Activated naive CD8-positive, alpha-beta T cell treated with anti-CD3 and anti-CD28 coated beads for 36 hours (primary cell): ENCODE results near the gene COL18A1. TPM values are rescaled to one million over a fixed set of nuclear protein-coding genes. Genes with fewer than 3 reads are reported as not detected.

Experiments
- DNase-seq: peaks from one replicate; pipeline ENCODE4 v3.0.0; 2021
- H3K27ac Mint-ChIP-seq: one replicate; pipeline ENCODE4 v1.8.0; 2022; ENCODE audit warnings: mild to moderate bottlenecking, moderate library complexity, mixed read lengths
- H3K27me3 Mint-ChIP-seq: one replicate; pipeline ENCODE4 v1.8.0; 2022; ENCODE audit warnings: mild to moderate bottlenecking, mixed read lengths
- H3K36me3 Mint-ChIP-seq: one replicate; pipeline ENCODE4 v1.8.0; 2021; ENCODE audit warnings: mild to moderate bottlenecking, mixed read lengths
- H3K4me1 Mint-ChIP-seq: one replicate; pipeline ENCODE4 v1.8.0; 2021; ENCODE audit warnings: mixed read lengths
- H3K4me3 Mint-ChIP-seq: one replicate; pipeline ENCODE4 v1.8.0; 2022; ENCODE audit warnings: mild to moderate bottlenecking, moderate library complexity, mixed read lengths
- H3K9me3 Mint-ChIP-seq: one replicate; pipeline ENCODE4 v1.8.0; 2022; ENCODE audit warnings: mixed read lengths
- total RNA-seq, 2 experiments: library from RNA; stranded (reverse); gene quantifications; one replicate each; pipeline ENCODE4 v1.2.3, GENCODE V29; 2021

Gene COL18A1
- total RNA-seq, 2 experiments from 2014 or later, result 3.5 to 4.0 TPM

- no peaks in the 10 kb centered on the region for H3K9me3 Mint-ChIP-seq
- no peaks in the 10 kb centered on the region for H3K4me1 Mint-ChIP-seq
- no peak for DNase-seq
- H3K27me3 Mint-ChIP-seq, result no peaks in the 10 kb centered on the region
- no peaks in the 10 kb centered on the region for H3K36me3 Mint-ChIP-seq
- no peak overlapping the region for H3K27ac Mint-ChIP-seq
- H3K4me3 Mint-ChIP-seq, result no peak overlapping the region
Measured at GRCh38 chr21:45419162-45419561, 14.2 kb downstream of the COL18A1 start.

DNA sequence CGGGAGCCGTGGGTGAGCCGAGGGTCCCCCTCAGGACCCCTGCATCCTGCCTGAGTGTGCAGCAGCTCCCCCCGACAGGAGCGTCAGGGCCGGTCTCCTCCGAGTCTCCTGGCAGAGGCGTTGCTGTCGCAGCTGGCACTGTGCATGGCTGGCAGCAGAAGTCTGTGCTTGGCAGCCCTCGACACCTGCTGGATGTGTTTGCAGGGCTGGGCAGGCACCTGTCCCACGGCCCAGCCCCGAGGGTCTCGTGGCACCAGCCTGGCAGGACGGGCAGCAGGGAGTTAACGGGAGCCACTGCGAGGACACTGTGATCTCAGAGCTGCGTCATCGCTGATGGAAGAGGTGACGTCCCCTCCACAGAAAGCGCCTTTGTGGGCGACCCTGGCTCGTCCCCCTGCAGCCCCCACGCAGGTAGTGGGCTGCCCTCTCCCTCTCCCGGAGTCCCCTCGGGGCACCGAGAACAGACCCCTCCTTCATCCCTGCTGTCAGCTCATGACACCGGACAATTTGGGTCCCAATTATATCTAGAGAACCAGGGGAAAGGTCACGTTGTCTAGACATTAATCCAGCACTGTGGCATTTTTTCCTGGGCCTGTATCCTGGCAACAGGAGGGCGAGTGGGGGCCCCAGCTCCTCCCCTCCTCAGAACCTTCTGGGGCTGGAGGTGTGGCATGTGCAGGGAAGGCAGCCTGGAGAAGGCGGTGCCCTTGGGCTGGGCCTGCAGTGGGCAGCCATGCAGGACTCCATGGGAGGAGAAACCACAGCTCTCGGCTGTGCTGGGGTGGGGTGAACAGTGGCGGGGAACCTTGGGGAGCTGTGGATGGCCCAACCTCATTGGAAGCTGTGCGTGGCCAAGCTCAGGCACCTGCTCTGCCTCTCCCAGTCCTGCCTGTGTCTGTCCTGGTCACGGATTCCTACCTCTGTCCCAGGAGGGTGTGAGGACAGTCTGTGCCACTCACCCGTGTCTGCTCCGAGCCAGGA lies 15.4 kb downstream of the COL18A1 start:
- H3K4me1 Mint-ChIP-seq, result no peaks in the 10 kb centered on the region
- H3K27ac Mint-ChIP-seq, result no peak overlapping the region
- H3K4me3 Mint-ChIP-seq, result no peak overlapping the region
- H3K36me3 Mint-ChIP-seq, result no peaks in the 10 kb centered on the region
- no peaks in the 10 kb centered on the region for H3K9me3 Mint-ChIP-seq
- DNase-seq, result no peak
- no peaks in the 10 kb centered on the region for H3K27me3 Mint-ChIP-seq

DNA sequence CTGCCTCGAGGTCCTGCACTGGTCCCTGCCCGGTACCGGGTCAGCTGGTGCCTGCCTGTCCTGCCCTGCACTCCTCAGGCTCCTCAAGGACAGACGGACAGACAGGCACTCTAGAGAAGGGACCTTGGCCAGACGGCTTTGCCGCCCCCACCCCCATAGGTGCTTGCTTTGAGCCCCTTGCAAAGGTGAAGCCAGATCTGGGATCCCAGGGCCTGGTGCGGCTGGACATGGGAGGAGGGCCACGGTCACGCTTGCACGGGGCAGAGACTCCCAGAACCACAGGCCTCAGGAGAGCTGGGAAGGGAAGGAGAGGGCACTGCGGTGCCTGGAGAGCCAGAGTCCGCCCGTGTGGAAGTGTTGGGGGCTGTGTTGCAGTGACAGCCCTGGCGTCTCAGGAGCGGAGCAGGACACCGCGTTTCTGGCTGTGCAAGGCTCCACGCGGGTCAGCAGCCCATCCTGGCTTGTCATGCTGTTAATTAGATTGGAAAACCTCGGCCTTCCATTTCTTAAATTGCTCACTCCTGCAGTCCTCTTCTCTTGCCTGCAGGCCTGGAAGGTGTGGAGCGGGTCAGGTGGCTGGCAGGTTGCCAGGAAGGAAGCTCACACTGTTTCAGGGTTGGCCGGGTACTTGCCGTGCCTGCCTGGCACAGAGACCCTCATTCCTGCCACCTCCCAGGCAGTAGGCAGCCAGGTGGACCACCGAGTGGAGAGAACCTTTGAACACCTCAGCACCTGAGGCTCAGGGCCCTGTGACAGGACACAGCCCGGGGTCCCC lies 16.3 kb downstream of the COL18A1 start:
- Mint-ChIP-seq H3K27ac (no peak overlapping the region), H3K4me1 (no peaks in the 10 kb centered on the region), H3K36me3 (no peaks in the 10 kb centered on the region), H3K9me3 (no peaks in the 10 kb centered on the region), H3K27me3 (no peaks in the 10 kb centered on the region), H3K4me3 (no peak overlapping the region)
- DNase-seq, result no peak

GRCh38 chr21:45421846-45422775 lies 17.1 kb downstream of the COL18A1 start:
- Mint-ChIP-seq H3K27me3 (no peaks in the 10 kb centered on the region), H3K4me3 (no peak overlapping the region), H3K27ac (no peak overlapping the region), H3K36me3 (no peaks in the 10 kb centered on the region), H3K4me1 (no peaks in the 10 kb centered on the region), H3K9me3 (no peaks in the 10 kb centered on the region)
- no peak for DNase-seq

DNA sequence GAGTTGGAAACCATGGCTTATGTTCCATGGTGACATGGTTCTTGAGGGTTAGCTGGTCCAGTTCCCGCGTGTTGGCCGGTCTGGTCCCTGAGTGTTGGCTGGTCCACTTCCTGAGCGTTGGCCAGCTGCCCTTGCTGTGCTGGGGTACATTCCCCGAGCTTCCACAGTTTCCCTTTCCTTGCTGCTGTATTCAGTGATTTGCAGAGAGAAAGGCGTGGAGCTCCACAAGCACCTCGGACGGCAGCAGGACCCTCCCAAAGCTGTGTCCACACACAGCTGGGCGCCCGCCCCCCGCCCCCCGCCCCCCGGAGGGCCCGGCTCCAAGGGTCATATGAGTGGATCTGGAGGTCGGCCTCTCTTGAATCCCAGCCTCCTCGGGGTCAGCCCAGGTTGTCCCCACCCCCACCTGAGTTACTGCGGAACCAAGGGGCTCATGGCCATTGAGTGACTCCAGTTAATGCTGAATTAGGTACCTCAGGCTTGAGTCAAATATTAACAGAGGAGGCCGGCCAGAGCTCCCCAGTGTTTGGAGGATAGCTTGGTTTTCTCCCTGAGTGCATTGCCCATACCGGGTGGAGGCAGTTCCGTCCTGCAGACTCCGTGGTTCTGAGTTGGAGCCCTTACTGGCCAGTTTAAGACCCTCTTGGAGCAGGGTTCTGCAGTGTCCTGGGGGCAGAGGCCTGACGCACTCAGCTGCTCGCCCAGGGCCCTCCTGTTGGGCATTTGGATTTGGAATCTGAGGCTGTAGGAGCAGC lies 18.4 kb downstream of the COL18A1 start:
- no peak for DNase-seq
- H3K36me3 Mint-ChIP-seq, result no peaks in the 10 kb centered on the region

DNA sequence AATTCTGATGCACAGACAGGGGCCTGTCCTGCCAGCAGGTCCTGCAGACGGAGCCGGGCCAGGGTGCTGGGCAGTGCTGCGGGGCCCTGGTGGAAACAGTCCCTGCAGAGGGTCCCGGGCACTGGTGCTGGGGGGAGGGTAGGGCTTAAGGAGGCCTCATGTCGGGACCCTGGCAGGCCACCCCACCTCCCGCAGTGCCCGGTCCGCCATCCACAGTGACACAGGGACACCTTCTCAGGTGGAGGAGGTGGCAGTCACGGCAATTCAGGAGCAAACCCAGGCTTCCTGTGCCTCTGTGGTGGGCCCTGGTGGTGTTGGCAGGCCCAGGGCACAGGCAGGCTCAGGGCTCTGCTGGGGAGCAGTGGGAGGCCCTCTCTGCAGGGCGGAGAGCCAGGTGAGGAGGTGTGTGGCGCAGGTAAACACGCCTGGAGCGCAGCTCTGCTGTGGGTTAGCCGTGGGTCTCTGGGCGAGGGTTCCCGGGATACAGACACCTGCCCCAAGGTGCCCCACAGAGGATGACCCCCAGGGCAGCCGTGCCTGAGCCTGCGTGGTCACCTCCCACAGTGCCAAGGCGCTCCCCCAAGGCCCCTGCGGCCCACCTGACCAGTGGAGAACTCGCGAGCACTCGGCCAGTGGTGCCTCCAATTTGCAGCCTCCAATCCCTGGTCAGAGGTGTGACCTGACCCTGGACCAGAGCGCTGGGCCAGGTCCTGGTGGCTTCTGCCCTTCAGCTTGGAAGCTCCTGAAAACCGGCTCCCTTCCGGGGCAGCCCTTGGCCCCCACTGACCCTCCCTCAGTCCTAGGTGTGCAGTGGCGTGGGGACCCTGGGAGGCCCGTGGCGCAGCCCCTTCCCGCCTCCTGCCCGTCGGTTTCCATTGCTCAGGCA lies 19.2 kb downstream of the COL18A1 start:
- DNase-seq, result no peak
- Mint-ChIP-seq H3K4me1 (no peaks in the 10 kb centered on the region), H3K4me3 (no peak overlapping the region), H3K36me3 (no peaks in the 10 kb centered on the region), H3K9me3 (no peaks in the 10 kb centered on the region), H3K27me3 (no peaks in the 10 kb centered on the region), H3K27ac (no peak overlapping the region)

More for the DNA sequence above, 18.4 kb downstream of the COL18A1 start:
- H3K27me3 Mint-ChIP-seq, result no peaks in the 10 kb centered on the region
- no peaks in the 10 kb centered on the region for H3K4me1 Mint-ChIP-seq
- no peak overlapping the region for H3K27ac Mint-ChIP-seq
- no peaks in the 10 kb centered on the region for H3K9me3 Mint-ChIP-seq
- H3K4me3 Mint-ChIP-seq, result no peak overlapping the region

DNA sequence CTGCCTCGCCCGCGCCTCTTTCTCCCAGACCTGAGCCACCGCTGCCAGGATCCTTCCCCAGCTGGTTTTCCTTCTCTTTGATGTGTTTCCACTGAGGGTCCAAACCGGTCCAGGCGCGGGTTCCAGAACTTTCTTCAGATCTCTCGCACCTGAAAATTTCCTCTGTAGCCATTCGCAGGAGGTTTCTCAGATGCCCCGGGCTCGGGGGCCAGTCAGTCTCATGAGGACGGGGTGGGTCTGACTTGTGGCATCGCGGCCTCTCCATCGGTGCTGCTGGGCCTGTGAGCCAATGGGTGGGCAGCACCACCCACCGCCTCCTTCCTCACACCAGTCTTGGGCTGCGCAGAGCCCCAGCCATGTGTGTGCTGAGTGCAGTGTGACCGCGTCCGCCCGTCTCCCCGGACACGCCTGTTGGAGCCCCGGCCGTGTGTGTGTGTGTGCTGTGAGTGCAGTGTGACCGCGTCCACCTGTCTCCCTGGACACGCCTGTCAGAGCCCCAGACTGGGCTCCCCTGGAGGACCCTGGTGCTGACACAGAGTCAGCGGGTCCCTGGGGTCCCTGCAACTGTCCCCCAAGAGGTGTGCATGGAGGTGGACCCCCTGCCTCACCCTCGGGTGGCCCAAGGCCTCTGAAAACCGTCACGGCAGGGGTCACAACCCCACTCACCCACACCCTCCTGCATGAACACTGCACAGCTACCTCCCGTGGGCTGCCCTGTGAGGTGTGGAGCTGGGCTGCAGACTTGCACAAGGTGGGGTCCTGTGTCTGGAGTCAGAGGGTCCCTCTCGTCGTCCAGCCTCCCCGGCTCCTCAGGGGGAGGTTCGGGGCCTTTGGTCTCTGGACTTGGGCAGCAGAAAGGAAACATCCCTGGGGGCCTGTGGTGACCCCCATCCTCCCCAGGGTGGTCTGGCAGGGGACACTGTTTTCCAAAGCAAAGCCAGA lies 20.2 kb downstream of the COL18A1 start:
- H3K27ac Mint-ChIP-seq, result no peak overlapping the region
- no peaks in the 10 kb centered on the region for H3K4me1 Mint-ChIP-seq
- no peak for DNase-seq
- no peaks in the 10 kb centered on the region for H3K36me3 Mint-ChIP-seq
- no peak overlapping the region for H3K4me3 Mint-ChIP-seq
- H3K9me3 Mint-ChIP-seq, result no peaks in the 10 kb centered on the region
- H3K27me3 Mint-ChIP-seq, result no peaks in the 10 kb centered on the region

- Mint-ChIP-seq H3K27me3 (no peaks in the 10 kb centered on the region), H3K4me1 (no peaks in the 10 kb centered on the region), H3K9me3 (no peaks in the 10 kb centered on the region), H3K27ac (no peak overlapping the region), H3K4me3 (no peak overlapping the region), H3K36me3 (no peaks in the 10 kb centered on the region)
- no peak for DNase-seq
Measured at GRCh38 chr21:45427331-45428271, 22.6 kb downstream of the COL18A1 start.

DNA sequence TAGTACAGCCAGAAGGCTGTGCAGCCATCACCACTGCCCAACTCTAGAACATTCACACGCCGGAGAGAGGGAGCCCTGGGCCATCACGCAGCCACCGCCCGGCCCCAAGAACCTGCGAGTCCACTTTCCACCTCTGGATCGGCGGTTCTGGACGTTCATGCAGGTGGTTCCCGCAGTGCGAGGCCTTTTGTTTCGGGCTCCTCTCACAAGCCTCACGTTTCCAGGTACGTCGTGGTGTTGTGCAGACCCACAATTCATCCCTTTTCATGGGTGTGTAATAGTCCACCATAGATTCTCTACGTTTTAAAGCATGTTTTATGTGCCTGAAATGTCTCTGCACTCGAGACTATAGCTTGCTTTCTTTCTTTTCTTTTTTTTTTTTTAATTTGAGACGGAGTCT lies 23.6 kb downstream of the COL18A1 start:
- no peaks in the 10 kb centered on the region for H3K36me3 Mint-ChIP-seq
- no peaks in the 10 kb centered on the region for H3K27me3 Mint-ChIP-seq
- H3K4me3 Mint-ChIP-seq, result no peak overlapping the region
- H3K9me3 Mint-ChIP-seq, result no peaks in the 10 kb centered on the region
- no peak for DNase-seq
- no peak overlapping the region for H3K27ac Mint-ChIP-seq
- H3K4me1 Mint-ChIP-seq, result no peaks in the 10 kb centered on the region

DNA sequence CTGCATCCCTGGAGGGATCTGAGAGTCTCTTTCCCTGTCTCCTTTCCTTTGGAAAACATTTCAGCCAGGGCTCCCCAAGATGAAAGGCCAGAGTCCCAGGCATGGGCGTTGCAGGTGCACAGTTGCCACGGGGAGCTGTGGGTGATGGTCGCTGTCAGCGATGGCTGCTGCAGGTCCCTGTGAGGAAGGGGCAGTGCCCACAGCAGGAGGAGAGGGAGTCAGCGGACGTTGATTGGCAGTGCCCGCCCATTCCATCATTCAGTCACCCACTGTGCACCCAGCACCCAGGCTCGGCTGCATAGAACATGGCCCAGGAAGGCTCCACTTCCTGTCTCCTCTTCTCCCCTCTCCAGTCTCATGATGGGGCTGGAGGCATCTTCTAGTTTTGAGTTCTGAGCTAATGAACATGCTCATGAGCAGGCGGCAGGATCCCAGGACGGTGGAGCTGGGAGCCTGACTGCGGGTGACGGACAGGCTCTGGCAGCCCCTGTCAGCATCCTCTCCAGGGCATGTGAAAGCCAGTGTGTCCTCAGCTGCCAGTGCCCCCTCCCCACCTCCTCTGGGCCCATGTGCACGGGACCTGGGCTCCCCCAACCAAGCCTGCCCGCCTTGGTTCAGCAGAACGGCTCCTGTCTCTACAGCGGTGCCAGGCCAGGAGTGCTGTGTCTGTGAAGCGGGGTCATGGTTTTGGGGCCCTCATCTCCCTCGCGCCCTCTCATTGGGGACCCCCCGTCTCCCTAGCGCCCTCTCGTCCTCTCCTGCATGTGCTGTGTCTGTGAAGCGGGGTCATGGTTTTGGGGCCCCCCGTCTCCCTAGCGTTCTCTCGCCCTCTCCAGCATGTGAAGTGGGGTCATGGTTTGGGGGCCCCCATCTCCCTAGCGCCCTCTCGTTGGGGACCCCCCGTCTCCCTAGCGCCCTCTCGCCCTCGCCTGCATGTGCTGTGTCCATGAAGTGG lies 24.5 kb downstream of the COL18A1 start:
- Mint-ChIP-seq H3K4me3 (no peak overlapping the region), H3K27me3 (peaks cover 2% of the 10 kb centered on the region), H3K4me1 (no peaks in the 10 kb centered on the region)

More for the DNA sequence above, 24.5 kb downstream of the COL18A1 start:
- Mint-ChIP-seq H3K27ac (no peak overlapping the region), H3K36me3 (no peaks in the 10 kb centered on the region), H3K9me3 (no peaks in the 10 kb centered on the region)
- no peak for DNase-seq
